ENCODE data around the gene NPAS1. TPM values are rescaled to one million over a fixed set of nuclear protein-coding genes. Genes with fewer than 3 reads are reported as not detected.

NPAS1 gene
- total and polyA plus RNA-seq, 2 experiments from 2014 or later = 5.6 to 9.8 TPM

GRCh38 chr19:47023448-47023794 is 3.8 kb downstream of the NPAS1 start:
- H3K36me3 ChIP-seq (ENCODE audit: insufficient read depth) = no peaks in the 10 kb centered on the region
- Mint-ChIP-seq H3K27ac (no peak overlapping the region; the same call in 1 of the 2 replicates), H3K9me3 (no peaks in the 10 kb centered on the region; the same call in 2 of the 3 replicates), H3K4me1 (peaks cover 18% of the 10 kb centered on the region), H3K4me3 (peak overlapping the region; percentile 63), H3K27me3 (ENCODE audit: insufficient read depth, low read depth, poor library complexity) (peaks cover 67% of the 10 kb centered on the region), H3K36me3 (ENCODE audit: low read depth) (no peaks in the 10 kb centered on the region; the same call in 2 of the 3 replicates)
- H3K79me2 ChIP-seq (replicated peaks; ENCODE audit: insufficient read depth) = no peaks in the 10 kb centered on the region
- H3K27ac ChIP-seq (ENCODE audit: low read depth) = no peak overlapping the region
- H3K4me3 ChIP-seq = peak overlapping the region; percentile 54
- H3K27me3 ChIP-seq (ENCODE audit: insufficient read depth) = peaks cover 70% of the 10 kb centered on the region
- no peak for TF ChIP-seq POLR2AphosphoS5 (IDR thresholded peaks at IDR 0.05; ENCODE audit: low read depth)
- TF ChIP-seq EZH2phosphoT487 (IDR thresholded peaks at IDR 0.05; ENCODE audit: unreplicated experiment) = no peak
- TF ChIP-seq STAT1 (IDR thresholded peaks at IDR 0.05; ENCODE audit: unreplicated experiment) = no peak
- TF ChIP-seq EZH2 (IDR thresholded peaks at IDR 0.05; ENCODE audit: low read depth, unreplicated experiment) = no peak
- TF ChIP-seq CREB1 (CRISPR knock-in tag; IDR thresholded peaks at IDR 0.05; ENCODE audit: low read depth) = no peak
- TF ChIP-seq ZNF114 (CRISPR knock-in tag; IDR thresholded peaks at IDR 0.05) = no peak
- TF ChIP-seq NANOG (IDR thresholded peaks at IDR 0.05; ENCODE audit: borderline replicate concordance) = no peak
- TF ChIP-seq ZNF331 (CRISPR knock-in tag; IDR thresholded peaks at IDR 0.05; ENCODE audit: low read depth) = no peak
- TF ChIP-seq CTCF (conservative IDR thresholded peaks at IDR 0.05; ENCODE audit: low read depth in 2 of 2) = no peak
- TF ChIP-seq JUNB (IDR thresholded peaks at IDR 0.05; ENCODE audit: unreplicated experiment) = no peak
- TF ChIP-seq ETS1 (IDR thresholded peaks at IDR 0.05) = no peak
- no peak for TF ChIP-seq REST (IDR thresholded peaks at IDR 0.05; ENCODE audit: unreplicated experiment)
- no peak for TF ChIP-seq ZNF462 (CRISPR knock-in tag; IDR thresholded peaks at IDR 0.05)
- no peaks in the 10 kb centered on the region; the same call in 1 of the 2 replicates for H4K20me1 ChIP-seq (replicated peaks; ENCODE audit: insufficient read depth)
- no peak overlapping the region for H2AFZ ChIP-seq
- H3F3A ChIP-seq (replicated peaks; ENCODE audit: low read depth) = peaks cover 11% of the 10 kb centered on the region; the same call in 1 of the 2 replicates
- ATAC-seq = peak; percentile 9
- DNase-seq (ENCODE audit: low spot score) = peak; percentile 45
- peaks cover 15% of the 10 kb centered on the region; the same call in 1 of the 2 replicates for H3K4me1 ChIP-seq (ENCODE audit: insufficient read depth)
- no peaks in the 10 kb centered on the region for H3K9me2 ChIP-seq (ENCODE audit: insufficient read depth)
- H3K4me2 ChIP-seq = peak overlapping the region; percentile 83

Measured in GM23338 (cell line).